Skeletal muscle satellite cell (primary cell): Measurements from ENCODE around the gene DNMT3L.
"Not testable (repeated sequence)": the region's sequence is repeated elsewhere in the genome, so short reads cannot be mapped to it uniquely, and the experiment has no call there.

Source experiments
- H3K27me3 ChIP-seq: 2 replicates; pipeline ENCODE4 v1.7.0; 2013; ENCODE audit warnings: low read length; ENCODE audit not compliant: control insufficient read depth, insufficient read depth
- H3K36me3 ChIP-seq: 2 replicates; pipeline ENCODE4 v1.7.0; 2013; ENCODE audit warnings: mild to moderate bottlenecking, control low read depth, low read length; ENCODE audit not compliant: insufficient read depth
- H3K4me1 ChIP-seq: 2 replicates; pipeline ENCODE4 v1.7.0; 2013; ENCODE audit warnings: low read length; ENCODE audit not compliant: control insufficient read depth, insufficient read depth
- H3K4me2 ChIP-seq: 2 replicates; pipeline ENCODE4 v1.7.0; 2013; ENCODE audit warnings: mild to moderate bottlenecking, low read length
- H3K4me3 ChIP-seq: 2 replicates; pipeline ENCODE4 v1.7.0; 2013; ENCODE audit warnings: low read length
- H3K9ac ChIP-seq: 2 replicates; pipeline ENCODE4 v1.7.0; 2013; ENCODE audit warnings: mild to moderate bottlenecking, low read depth, low read length, moderate library complexity
- H3K9me3 ChIP-seq: replicated peaks from 2 replicates; pipeline ENCODE4 v1.7.0; 2013; ENCODE audit warnings: mild to moderate bottlenecking, control low read depth, low read length

The DNMT3L gene

DNA sequence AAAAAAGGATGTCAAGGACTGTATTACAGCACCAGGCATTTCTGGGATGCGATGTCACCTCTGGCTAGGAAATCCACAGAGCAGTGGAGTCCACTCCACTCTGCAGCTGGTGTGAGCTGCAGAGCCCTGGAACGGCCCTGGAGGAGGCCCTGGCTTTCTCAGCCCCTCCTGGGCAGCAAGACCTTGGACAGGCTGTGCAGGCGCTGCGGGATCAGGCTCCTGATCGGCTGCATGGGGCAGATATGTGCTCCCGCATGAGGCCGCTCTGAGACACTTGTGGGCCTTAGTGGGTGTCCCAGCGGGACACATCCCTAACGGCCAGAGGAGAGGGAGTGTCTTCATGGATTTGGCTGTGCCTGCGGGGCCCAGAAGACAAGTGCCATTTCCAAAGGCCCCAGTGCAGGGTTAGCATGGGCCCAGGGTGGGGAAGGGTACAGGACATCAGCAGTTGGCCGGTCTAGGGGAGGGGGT is 6.2 kb downstream of the DNMT3L start:
- Histone ChIP-seq H3K9me3 (no peaks in the 10 kb centered on the region), H3K4me3 (no peak overlapping the region), H3K27me3 (peaks cover 19% of the 10 kb centered on the region), H3K36me3 (no peaks in the 10 kb centered on the region), H3K9ac (no peak overlapping the region), H3K4me2 (no peak overlapping the region), H3K4me1 (no peaks in the 10 kb centered on the region)

DNA sequence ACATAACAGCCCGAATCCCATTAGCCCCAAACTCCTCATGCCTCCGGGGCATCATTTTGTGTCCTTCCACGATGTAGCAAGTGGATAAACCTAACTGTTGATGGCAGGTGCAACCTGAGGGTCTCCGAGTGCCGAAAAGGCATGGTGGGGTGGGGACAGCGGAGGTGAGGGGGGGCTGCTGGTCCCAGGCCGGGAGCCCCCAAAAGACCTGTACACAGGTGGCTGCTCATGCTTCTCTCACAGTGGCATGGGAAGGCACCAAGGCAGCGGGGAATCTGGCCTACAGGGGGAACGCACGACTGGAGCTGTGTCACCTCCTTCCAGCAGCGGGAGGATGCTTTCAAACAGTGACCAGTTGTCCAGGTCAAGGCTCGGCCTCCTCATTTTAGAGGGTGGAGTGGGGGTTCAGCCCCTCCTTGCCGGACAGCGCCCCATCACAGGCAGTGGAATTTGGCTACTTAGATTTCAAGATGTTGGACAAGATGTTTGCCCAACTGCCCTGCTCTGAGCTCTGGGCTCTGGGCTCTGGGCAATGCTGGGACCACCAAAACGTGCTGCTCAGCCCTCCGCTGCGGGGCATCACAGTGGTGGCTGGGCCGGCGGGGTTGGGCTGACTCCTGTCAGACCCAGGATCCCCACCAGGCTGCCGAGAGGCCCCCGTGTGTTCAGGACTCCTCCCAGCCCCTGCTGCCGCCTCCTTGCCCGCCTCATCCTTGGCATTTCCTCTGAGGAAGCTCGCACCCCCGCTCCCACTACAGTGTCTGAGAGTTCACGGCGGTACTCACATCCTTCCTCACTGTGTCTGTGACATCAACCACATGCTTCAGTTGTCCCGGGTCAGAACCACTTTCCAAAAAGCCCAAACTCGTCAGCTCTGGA is 7.6 kb downstream of the DNMT3L start:
- Histone ChIP-seq H3K36me3 (no peaks in the 10 kb centered on the region), H3K27me3 (peaks cover 17% of the 10 kb centered on the region), H3K4me3 (no peak overlapping the region), H3K4me2 (no peak overlapping the region), H3K9ac (no peak overlapping the region), H3K9me3 (no peaks in the 10 kb centered on the region), H3K4me1 (no peaks in the 10 kb centered on the region)

DNA sequence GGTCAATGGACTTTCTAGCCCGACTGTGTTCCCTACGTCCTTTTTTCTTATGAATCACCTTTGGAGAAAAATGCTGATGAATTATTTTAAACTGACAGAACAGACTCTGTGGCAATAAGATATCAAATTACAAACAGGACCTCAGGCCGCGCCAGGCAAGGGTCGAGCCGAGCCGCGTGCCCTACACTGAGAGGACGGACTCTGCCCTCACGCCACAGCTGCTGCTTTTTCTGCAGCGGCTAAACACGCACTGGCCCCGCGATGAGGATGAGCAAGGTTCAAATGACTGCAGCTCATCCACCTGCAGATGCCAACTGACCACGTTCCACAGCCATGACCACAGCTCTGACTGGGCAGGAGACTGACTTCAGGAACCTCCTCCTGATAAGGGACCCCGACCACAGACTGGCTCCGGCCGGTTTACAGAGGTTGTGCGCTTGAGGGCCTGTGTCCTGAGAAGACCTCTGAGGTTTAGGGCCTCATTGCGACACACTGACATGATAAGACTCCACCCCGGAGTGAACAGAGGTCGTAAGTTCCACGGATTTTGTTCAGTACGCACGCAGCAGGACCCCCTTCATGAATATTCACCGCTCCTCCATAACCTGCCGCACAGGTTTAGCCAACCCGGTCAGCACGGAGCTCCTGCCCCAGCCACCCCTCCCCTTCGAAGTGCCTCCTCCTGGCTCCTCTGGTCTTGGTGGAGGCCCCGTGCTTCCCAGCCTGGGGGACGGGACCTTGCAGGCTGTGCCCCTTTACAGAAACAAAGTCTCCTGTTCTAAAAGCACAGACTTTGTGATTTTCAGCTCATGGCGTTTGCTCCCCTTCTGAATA is 12.3 kb downstream of the DNMT3L start:
- H3K36me3 ChIP-seq, H3K4me1 ChIP-seq, H3K27me3 ChIP-seq, H3K9me3 ChIP-seq, H3K4me2 ChIP-seq, H3K4me3 ChIP-seq, H3K9ac ChIP-seq: not testable (repeated sequence)

DNA sequence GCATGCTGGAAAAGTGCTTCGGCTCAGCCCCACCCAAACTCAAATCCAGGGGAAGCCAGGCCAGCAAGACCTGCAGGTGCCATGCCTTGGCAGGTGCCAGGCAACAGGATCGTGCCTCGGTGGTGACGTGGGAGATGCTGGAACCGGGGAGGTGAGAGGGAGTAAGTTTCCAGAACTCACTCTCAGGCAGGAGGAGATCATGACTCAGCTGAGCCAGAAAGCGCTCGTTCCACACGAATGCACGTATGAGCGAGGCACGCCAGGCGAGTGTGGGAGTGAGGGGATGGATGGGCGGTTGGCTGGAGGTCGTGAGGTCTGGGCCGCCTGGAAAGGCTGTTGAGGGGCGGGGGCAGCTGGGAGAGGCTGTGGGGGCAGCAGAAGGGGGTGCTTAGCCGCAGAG is 13.8 kb downstream of the DNMT3L start:
- not testable (repeated sequence) for H3K9ac ChIP-seq, H3K27me3 ChIP-seq, H3K4me2 ChIP-seq, H3K4me1 ChIP-seq, H3K4me3 ChIP-seq, H3K36me3 ChIP-seq, H3K9me3 ChIP-seq

DNA sequence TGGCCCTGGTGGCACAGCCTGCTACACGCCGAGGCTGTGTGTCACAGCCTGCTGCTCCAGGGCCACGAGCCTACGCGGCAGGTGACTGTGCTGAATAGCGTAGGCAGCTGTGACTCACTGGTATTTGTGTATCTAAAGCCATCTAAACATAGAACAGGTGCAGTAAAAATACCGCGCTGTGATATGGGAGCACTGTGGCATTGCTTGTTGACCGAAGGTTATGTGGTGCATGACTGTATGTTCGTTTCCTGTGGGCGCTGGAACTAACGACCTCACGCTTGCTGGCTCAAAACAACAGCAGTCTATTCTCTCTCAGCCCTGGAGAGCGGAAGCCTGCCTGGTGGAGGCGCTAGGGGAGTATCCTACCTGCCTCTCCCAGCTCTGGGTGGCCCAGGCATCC is 17.7 kb downstream of the DNMT3L start:
- H3K9ac ChIP-seq, H3K4me3 ChIP-seq, H3K4me2 ChIP-seq, H3K27me3 ChIP-seq, H3K36me3 ChIP-seq, H3K4me1 ChIP-seq, H3K9me3 ChIP-seq: not testable (repeated sequence)

DNA sequence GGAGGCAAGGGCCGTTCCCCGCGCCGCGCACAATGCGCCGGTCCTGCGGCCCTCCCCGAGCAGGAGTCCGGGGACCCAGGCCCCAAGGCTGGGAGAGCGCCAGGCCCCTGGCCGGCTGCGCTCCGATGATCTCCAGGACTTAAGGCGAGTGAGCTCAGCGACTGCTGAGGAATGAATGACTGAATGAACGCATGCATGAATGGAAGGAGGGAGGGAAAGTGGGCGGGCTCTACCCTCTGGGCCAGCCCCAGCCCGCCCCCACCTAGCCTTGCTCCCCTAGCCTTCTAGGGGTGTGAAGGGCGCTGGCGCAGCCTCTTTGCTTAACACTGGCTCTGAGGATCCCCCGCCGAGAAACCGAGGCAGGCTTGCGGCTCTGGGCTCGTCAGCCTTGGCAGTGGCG is 20.4 kb downstream of the DNMT3L start:
- H3K9me3 ChIP-seq, H3K36me3 ChIP-seq, H3K4me2 ChIP-seq, H3K27me3 ChIP-seq, H3K4me3 ChIP-seq, H3K4me1 ChIP-seq, H3K9ac ChIP-seq: not testable (repeated sequence)

DNA sequence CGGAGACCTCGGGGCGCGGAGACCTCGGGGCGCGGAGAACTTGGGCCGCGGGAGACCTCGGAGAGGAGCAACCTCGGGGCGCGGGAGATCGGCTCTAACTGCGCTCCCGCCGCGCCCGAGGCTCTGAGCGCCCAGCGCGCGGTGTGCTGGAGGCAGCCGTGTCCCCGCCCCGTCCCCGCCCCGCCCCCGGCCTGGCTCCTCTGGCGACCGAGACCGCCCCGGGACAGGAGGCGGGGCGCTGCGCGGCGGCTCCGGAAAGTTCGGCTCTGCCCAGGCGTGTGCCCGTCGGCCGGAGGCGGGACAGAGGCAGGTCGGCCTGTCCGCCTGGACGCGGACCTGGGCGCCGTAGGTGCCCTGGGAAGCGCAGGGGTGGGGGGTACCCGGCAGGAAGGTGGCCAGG is 20.9 kb downstream of the DNMT3L start, which contains the start of gene ICOSLG:
Gene ICOSLG, minus strand, starts transcription at position 102 of the 400 bp plus-strand sequence. CDS start 126 bp downstream, outside the sequence.
- H3K9ac ChIP-seq, H3K27me3 ChIP-seq, H3K9me3 ChIP-seq, H3K4me1 ChIP-seq, H3K4me2 ChIP-seq, H3K36me3 ChIP-seq, H3K4me3 ChIP-seq: not testable (repeated sequence)

DNA sequence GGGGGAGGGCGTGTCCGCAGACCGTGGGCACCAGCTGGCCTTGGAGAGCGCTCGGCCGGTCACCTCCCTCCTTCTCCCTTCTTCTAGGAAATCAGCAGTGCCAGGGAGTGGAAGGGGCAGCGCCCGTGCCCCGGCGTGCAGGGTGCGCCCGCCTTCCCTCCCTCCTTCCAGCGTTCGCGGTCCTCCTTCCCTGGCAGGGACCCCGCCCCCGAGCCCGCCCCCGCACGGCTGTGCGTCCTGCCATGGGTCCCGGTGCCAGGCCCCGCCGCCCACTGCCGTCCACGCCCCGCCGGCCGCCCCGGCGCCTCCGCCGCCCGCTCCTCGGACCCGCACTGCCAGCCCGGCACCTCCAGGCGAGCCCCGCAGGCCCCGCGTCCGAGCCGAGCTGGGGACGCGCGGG is 21.3 kb downstream of the DNMT3L start:
- not testable (repeated sequence) for H3K4me1 ChIP-seq, H3K9me3 ChIP-seq, H3K9ac ChIP-seq, H3K4me3 ChIP-seq, H3K27me3 ChIP-seq, H3K36me3 ChIP-seq, H3K4me2 ChIP-seq

DNA sequence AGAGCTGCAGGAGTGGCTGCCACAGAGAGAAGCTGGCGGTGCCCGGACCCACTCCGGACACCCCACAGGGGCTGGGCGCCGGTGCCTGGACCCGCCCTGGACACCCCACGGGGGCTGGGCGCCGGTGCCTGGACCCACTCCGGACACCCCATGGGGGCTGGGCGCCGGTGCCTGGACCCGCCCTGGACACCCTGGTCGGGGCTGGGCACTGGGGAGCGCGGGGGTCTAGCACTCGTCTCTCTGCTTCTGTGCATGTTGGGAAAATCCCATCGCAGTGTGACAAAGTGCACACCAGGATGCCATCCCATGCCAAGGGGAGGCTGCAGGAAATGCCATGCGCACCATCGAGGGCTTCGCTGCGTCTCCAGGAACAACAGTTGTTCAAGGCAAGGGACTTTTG is 32.1 kb downstream of the DNMT3L start:
- H3K27me3 ChIP-seq, H3K36me3 ChIP-seq, H3K4me1 ChIP-seq, H3K4me3 ChIP-seq, H3K4me2 ChIP-seq, H3K9ac ChIP-seq, H3K9me3 ChIP-seq: not testable (repeated sequence)

DNA sequence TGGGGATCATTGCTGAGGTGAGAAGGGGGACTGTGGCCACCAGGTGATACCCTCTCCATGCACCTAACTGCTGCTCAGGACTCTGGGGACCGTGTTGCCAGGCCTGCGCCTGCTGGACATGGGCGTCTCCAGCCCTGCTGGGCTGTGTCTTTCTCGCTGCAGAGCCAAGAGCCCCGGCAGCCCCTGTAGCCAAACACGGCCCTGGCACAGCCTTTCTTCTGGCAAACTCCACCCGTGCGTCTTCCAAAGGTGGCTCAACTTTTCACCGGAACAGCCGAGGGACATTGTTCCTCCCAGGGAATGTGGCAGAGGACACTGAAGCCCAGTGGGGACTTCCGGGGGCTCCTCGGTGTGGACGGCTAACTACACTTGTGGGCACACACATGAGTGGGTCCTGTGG is 33.6 kb downstream of the DNMT3L start:
- H3K27me3 ChIP-seq, H3K4me3 ChIP-seq, H3K9me3 ChIP-seq, H3K9ac ChIP-seq, H3K4me2 ChIP-seq, H3K36me3 ChIP-seq, H3K4me1 ChIP-seq: not testable (repeated sequence)

DNA sequence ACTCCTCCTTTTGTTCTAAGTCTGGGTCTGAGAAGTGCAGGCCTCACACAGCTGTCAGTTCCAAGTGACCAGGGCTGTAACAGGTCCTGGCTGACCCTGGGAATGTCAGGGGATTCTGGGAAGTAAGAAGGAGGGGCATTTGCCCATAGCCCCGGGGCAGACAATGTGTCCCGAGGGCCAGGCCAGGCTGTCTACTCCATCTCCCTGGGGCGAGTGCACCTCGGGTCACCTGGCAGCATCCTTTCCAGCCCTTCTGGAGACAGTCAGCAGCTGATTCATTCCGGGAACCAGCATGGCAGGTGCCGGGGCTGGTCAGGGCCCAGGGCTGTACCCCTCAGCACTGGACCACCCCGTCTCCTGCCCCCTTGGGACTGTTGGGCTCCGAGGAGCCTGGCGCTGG is 34.1 kb downstream of the DNMT3L start:
- H3K9ac ChIP-seq, H3K36me3 ChIP-seq, H3K9me3 ChIP-seq, H3K4me3 ChIP-seq, H3K4me1 ChIP-seq, H3K4me2 ChIP-seq, H3K27me3 ChIP-seq: not testable (repeated sequence)

DNA sequence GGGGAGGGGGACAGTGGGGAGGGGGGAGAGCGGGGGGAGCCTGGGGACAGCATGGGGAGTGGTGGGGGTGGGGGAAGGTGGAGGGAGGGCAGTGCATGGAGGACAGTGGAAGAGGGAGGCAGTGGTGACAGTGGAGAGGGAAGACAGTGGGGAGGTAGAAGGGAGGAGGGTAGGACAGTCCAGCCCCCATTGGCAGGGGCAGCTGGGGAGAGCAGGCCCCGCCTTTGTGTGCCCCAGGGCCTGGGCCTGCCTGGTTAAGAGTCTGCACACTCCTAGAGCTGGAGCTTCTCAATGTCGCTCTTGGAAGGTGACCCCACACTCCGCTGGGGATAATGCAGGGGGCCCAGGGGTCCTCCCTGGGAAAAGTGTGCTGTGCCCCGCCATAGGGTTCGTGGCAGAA is 36.1 kb downstream of the DNMT3L start:
- not testable (repeated sequence) for H3K4me3 ChIP-seq, H3K27me3 ChIP-seq, H3K4me1 ChIP-seq, H3K36me3 ChIP-seq, H3K9me3 ChIP-seq, H3K4me2 ChIP-seq, H3K9ac ChIP-seq
